Ramos (cell line): ENCODE results near the gene HEMK1.

Source experiments
- in situ Hi-C: fragments of 300-500 bp; cut with MboI; formaldehyde crosslinking; loops from one replicate; pipeline ENCODE4 v1.14.3; 2022; ENCODE audit warnings: low sequenced_read_pairs; ENCODE audit not compliant: unreplicated experiment

The HEMK1 gene

DNA sequence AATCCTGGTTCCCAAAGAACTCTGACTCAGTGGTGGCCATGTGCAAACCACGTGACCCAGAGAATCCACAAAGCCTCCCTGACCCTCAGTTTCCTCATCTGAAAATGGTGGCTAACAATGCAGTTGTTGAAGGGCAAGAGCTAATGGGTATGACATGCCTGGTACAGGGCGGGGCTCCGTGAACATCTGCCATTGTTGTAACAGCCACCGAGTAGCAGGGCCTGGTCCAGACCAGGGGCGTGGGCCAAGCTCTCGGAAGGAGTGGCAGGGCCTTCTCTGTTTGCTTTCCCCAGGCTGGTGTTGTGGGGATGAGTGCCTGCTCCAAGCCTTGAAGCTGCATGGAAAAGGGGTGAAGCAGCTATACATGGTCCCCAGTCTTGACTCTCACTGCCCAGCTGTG is 61.1 kb downstream of the HEMK1 start:
- in situ Hi-C loops = no loop called here

GRCh38 chr3:50630877-50631276 is 61.6 kb downstream of the HEMK1 start:
- in situ Hi-C loops = no loop called here

DNA sequence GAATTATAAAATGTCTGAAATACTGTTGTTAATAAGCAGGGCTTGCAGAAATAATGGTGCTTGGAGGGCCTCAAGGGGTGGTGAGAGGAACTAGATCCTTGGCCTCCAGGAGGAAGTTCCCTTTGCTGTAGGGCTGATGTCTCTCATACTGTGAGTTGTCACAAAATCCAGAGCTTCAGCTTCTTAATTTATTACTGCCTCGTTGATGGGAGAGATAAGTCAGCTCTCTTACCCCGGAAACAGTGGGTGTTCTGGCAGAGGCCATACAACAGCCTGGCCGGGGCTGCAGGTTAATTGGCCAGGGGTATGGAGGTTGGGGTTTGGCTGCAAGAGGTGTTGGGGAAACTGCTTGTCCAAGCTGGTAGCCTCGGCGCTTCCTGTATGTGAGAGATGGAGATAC is 63.1 kb downstream of the HEMK1 start:
- in situ Hi-C loops = no loop called here

- in situ Hi-C loops = no loop called here
Measured at GRCh38 chr3:50633230-50633790, 64.0 kb downstream of the HEMK1 start.

GRCh38 chr3:50635066-50635465 is 65.7 kb downstream of the HEMK1 start:
- in situ Hi-C loops = no loop called here

DNA sequence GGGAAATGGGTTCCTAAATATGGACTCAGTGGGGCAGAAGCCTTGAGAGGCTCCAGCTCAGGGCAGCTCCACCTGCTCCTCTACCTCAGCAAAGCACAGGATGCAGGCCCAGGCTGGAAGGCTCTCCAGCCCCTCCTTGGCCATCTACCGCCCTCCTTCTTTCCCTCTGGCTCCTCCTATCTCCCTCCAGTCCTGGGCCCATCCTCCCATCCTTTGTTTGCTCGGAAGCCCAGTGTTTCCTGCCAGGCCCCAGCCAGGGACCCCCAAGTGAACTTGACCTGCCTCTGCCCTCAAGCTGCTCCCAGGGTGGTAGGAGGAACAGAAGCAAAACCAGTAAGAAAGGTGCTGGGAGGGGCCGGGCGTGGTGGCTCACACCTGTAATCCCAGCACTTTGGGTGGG is 67.7 kb downstream of the HEMK1 start:
- in situ Hi-C loops = no loop called here

DNA sequence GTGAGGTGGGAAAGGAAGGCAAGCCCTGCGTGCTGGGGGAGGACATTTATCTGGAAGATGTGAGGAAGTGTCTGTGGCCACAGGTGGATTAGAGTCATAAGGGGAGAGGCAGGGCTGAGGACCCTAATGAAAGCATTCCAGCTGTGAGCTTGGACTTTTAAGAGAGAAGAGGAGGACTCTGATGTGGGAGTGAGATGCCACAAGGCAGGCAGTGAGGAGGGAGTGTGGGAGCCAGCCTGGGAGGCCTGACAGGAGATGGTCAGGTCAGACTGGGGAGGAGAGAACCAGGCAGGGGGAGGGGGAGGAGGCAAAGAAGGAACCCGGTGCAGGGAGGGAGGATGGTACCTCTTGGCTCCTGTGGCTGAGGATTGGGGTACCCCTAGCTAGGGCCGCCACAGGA is 68.6 kb downstream of the HEMK1 start:
- in situ Hi-C loops = no loop called here

DNA sequence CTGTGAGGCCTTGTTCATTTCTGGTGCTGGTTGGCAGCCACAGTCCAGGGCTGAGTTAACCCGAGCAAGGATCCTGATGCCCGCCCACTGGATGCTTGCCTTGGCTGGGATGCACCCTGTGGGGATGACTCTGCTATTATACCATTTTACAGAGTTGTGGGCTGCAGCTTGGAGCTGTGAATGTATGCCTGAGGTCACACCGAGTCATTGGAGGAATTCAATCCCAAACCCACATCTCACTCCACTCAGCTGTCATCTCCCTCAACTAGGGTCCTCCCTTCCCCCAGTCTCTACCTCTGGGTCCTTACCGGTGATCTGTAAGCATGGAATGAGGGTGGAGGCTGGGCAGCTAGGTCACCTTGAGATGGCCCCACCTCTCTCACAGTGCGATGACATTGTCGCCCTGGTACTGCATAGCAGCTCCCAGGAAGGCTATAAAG is 69.8 kb downstream of the HEMK1 start:
- in situ Hi-C loops = no loop called here

GRCh38 chr3:50642382-50642781 is 73.1 kb downstream of the HEMK1 start:
- in situ Hi-C loops = no loop called here

GRCh38 chr3:50644561-50644960 is 75.2 kb downstream of the HEMK1 start:
- in situ Hi-C loops = no loop called here

DNA sequence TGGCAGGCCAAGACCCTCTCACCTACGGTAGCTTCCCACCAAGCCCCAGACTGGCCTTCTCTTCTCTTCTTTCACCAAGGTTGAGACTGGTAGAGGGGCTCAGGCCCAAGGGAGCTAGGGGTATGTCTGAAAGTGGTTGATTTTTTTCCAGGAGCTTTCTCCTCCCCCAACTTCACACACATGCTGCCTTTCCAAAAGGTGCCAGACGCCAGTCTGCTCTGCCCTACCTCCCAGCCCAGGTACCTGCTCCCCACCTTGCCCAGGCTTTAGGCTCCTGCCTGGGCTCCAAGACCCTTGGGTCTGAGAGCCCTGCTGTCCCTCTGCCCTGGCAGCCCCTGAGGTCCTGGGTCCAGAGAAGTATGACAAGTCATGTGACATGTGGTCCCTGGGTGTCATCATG is 76.1 kb downstream of the HEMK1 start:
- in situ Hi-C loops = no loop called here
